DOHH2 (cell line): ENCODE data around the gene FREM1.
A peak's percentile ranks its signal among the peaks of the same experiment; 100 is the strongest.

Source experiments
- H3F3A ChIP-seq: fragments of 200-600 bp; sonication (generic), shearing (Covaris generic); 2 replicates; pipeline ENCODE4 v1.6.0; 2016; ENCODE audit warnings: antibody characterized with exemption, mild to moderate bottlenecking; ENCODE audit not compliant: control insufficient read depth, insufficient read depth
- H3K27ac ChIP-seq: fragments of 200-600 bp; sonication (generic); 2 replicates; pipeline ENCODE4 v1.5.1; 2014; ENCODE audit warnings: low read depth, mild to moderate bottlenecking, low read length, moderate library complexity
- H3K27me3 ChIP-seq: fragments of 200-600 bp; sonication (generic); 2 replicates; pipeline ENCODE4 v1.6.1; 2014; ENCODE audit warnings: mild to moderate bottlenecking, low read length, mixed read lengths; ENCODE audit not compliant: control insufficient read depth
- H3K36me3 ChIP-seq: fragments of 200-600 bp; sonication (generic); 2 replicates; pipeline ENCODE4 v1.6.1; 2014; ENCODE audit warnings: mild to moderate bottlenecking, low read length, moderate library complexity, mixed read lengths; ENCODE audit not compliant: control insufficient read depth
- H3K4me1 ChIP-seq: fragments of 200-600 bp; sonication (generic); 2 replicates; pipeline ENCODE4 v1.6.1; 2014; ENCODE audit warnings: mild to moderate bottlenecking, low read length, mixed read lengths; ENCODE audit not compliant: control insufficient read depth
- H3K4me2 ChIP-seq: fragments of 200-600 bp; sonication (generic); 2 replicates; pipeline ENCODE4 v1.6.0; 2014; ENCODE audit warnings: mild to moderate bottlenecking, low read length, moderate library complexity
- H3K4me3 ChIP-seq: fragments of 200-600 bp; sonication (generic); 2 replicates; pipeline ENCODE4 v1.5.1; 2014; ENCODE audit warnings: mild to moderate bottlenecking, low read length, mixed read lengths
- H3K79me2 ChIP-seq: fragments of 200-600 bp; sonication (generic); 2 replicates; pipeline ENCODE4 v1.6.1; 2014; ENCODE audit warnings: mild to moderate bottlenecking, low read length, mixed read lengths; ENCODE audit not compliant: control insufficient read depth
- H3K9me2 ChIP-seq: fragments of 200-600 bp; sonication (generic); replicated peaks from 2 replicates; pipeline ENCODE4 v1.6.1; 2014; ENCODE audit warnings: mild to moderate bottlenecking, low read length, mixed read lengths; ENCODE audit not compliant: control insufficient read depth
- H3K9me3 ChIP-seq: fragments of 200-600 bp; sonication (generic); 2 replicates; pipeline ENCODE4 v1.6.1; 2014; ENCODE audit warnings: antibody characterized with exemption, low read length, mixed read lengths; ENCODE audit not compliant: control insufficient read depth, insufficient read depth
- H4K20me1 ChIP-seq: fragments of 200-600 bp; sonication (generic); 2 replicates; pipeline ENCODE4 v1.6.0; 2014; ENCODE audit warnings: low read depth, mild to moderate bottlenecking, antibody characterized with exemption, low read length, moderate library complexity; ENCODE audit not compliant: control insufficient read depth, insufficient read depth
- EZH2phosphoT487 ChIP-seq: fragments of 200-600 bp; sonication (generic); IDR thresholded peaks from 2 replicates; pipeline ENCODE4 v1.6.1; 2017; ENCODE audit warnings: borderline replicate concordance, mild to moderate bottlenecking, antibody characterized with exemption, low read length, moderate library complexity, mixed read lengths
- TF ChIP-seq, protein P1 (sequence below): fragments of 200-600 bp; sonication (generic); IDR thresholded peaks from one replicate; pipeline ENCODE4 v1.5.1; 2014; ENCODE audit warnings: antibody characterized with exemption, mild to moderate bottlenecking, low read depth, low read length; ENCODE audit not compliant: poor library complexity, severe bottlenecking

The FREM1 gene

DNA sequence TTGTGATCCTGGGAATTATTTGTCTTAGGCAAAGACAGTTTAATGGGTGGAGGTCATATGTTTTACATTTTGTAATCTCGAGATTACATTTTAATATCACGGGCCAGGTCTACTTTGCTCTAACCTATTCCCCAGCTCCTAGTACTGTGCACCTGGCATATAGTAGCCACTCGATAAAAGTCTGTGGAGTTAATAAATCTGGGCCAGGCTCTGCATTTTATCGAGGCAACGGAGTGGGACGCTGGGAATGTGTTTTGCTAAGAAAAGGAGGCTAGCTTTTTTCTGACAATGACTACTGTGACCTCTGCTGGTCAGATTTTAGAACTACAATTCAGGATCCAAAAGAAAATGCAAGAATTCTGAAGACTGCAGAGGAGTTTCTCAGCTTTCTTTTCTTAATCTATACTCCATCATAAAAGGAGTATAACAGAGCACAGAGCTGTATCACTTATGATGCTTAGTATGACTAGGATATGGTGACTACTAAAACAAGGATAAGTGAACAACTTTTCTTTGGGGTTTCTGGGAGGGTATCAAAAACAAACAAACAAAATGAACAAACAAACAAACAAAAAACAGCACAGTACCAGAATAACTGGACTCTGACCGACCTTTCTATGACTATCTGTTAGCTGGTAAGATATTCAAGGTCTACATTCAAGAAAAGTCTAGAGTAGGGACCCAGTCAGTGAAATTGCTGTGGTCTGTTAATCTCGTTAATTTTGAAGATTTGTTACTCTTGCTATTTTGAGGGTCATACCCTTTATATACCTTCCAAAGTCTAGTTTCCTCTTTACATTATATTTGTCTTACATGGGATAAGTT, 141.6 kb downstream of the FREM1 start:
- Histone ChIP-seq H3F3A (no peaks in the 10 kb centered on the region), H3K36me3 (no peaks in the 10 kb centered on the region), H3K9me3 (no peaks in the 10 kb centered on the region), H4K20me1 (no peaks in the 10 kb centered on the region), H3K27me3 (peaks cover 14% of the 10 kb centered on the region), H3K9me2 (no peaks in the 10 kb centered on the region), H3K4me3 (no peak overlapping the region), H3K27ac (no peak overlapping the region), H3K79me2 (no peaks in the 10 kb centered on the region), H3K4me2 (no peak overlapping the region), H3K4me1 (no peaks in the 10 kb centered on the region)
- peak; percentile 72; the same call in 1 of the 2 replicates for TF ChIP-seq EZH2phosphoT487
- TF ChIP-seq, protein P1, sequence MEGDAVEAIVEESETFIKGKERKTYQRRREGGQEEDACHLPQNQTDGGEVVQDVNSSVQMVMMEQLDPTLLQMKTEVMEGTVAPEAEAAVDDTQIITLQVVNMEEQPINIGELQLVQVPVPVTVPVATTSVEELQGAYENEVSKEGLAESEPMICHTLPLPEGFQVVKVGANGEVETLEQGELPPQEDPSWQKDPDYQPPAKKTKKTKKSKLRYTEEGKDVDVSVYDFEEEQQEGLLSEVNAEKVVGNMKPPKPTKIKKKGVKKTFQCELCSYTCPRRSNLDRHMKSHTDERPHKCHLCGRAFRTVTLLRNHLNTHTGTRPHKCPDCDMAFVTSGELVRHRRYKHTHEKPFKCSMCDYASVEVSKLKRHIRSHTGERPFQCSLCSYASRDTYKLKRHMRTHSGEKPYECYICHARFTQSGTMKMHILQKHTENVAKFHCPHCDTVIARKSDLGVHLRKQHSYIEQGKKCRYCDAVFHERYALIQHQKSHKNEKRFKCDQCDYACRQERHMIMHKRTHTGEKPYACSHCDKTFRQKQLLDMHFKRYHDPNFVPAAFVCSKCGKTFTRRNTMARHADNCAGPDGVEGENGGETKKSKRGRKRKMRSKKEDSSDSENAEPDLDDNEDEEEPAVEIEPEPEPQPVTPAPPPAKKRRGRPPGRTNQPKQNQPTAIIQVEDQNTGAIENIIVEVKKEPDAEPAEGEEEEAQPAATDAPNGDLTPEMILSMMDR: peak; percentile 74

GRCh38 chr9:14766299-14766698, 143.9 kb downstream of the FREM1 start:
- Histone ChIP-seq H4K20me1 (no peaks in the 10 kb centered on the region), H3K27ac (no peak overlapping the region), H3K4me1 (no peaks in the 10 kb centered on the region), H3K9me3 (no peaks in the 10 kb centered on the region), H3K36me3 (no peaks in the 10 kb centered on the region), H3K27me3 (peaks cover 16% of the 10 kb centered on the region), H3K4me2 (no peak overlapping the region), H3F3A (no peaks in the 10 kb centered on the region), H3K9me2 (no peaks in the 10 kb centered on the region), H3K79me2 (no peaks in the 10 kb centered on the region), H3K4me3 (no peak overlapping the region)
- TF ChIP-seq, protein P1: no peak
- TF ChIP-seq EZH2phosphoT487: no peak

DNA sequence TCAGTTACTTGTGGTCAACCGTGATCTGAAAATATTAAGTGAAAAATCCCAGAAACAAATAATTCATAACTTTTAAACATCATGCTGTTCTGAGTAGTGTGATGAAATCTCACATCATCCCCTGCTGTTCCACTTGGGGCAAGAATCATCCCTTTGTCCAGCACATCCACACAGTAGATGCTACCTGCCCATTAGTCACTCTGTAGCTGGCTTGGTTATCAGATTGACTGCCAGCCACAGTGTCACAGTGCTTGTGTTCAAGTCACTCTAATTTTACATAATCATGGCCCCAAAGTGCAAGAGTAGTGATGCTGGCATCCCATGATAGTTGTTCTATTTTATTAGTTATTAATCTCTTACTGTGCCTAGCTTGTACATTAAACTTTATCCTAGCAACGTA, 148.6 kb downstream of the FREM1 start:
- Histone ChIP-seq H3K36me3 (no peaks in the 10 kb centered on the region), H3K27me3 (peaks cover 2% of the 10 kb centered on the region; the same call in 1 of the 2 replicates), H3K4me3 (no peak overlapping the region), H3K79me2 (no peaks in the 10 kb centered on the region), H3F3A (no peaks in the 10 kb centered on the region), H4K20me1 (no peaks in the 10 kb centered on the region), H3K4me1 (no peaks in the 10 kb centered on the region), H3K9me2 (no peaks in the 10 kb centered on the region), H3K9me3 (no peaks in the 10 kb centered on the region), H3K4me2 (no peak overlapping the region), H3K27ac (no peak overlapping the region)
- TF ChIP-seq, protein P1: no peak
- no peak for TF ChIP-seq EZH2phosphoT487
